NCI-H460 (cell line): Measurements from ENCODE around the gene TM4SF18. TPM values are rescaled to one million over a fixed set of nuclear protein-coding genes. Genes with fewer than 3 reads are reported as not detected.

Source experiments
- DNase-seq: peaks from one replicate; pipeline ENCODE4 v3.0.0-alpha.2; 2016; ENCODE audit warnings: low read depth; ENCODE audit errors: extremely low read depth
- total RNA-seq: library from RNA; depleted of rRNA; stranded (reverse); fragments of >200 nt; shearing (Covaris generic); gene quantifications from 2 replicates; pipeline ENCODE4 v1.2.3, GENCODE V29; 2014; rRNA removed

The TM4SF18 gene
- total RNA-seq, 1 experiment from 2014 or later, result 14.4 TPM

DNA sequence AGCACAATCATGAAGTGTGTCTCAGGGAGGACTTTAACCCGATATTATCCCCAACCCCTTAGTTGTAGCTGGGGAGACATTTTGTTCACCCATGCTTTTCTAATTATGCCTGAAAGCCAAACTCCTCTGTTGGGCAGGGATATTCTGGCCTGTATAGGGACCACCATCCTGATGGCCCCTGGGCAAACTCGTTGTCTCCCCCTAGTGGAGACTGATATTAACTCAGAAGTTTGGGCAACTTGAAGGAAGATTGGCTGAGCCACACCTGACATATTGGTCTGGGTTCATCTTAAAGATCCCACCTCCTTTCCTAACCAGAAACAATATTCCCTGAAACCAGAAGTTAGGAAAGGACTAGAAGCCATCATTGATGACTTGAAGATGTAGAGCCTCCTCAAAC is 42.3 kb downstream of the TM4SF18 start:
- no peak for DNase-seq

DNA sequence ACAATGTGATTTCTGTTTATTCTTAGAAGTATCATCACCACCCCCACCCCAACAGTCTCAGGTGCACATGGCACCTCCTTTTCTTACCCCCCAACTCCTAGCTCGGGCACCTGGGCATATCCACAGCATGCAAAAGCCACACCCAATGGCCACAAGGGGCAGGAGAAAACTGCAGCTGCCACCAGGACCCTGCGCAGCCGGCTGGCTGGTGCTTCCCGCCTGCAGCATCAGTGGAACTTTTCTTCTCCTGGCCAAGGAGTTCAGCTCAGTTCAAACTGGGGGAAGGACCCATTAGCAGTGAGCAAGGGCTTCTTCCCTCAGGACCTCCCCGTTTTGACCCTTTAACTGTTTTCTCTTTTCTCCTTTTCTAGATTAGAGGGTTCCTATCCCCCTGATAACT is 44.8 kb downstream of the TM4SF18 start:
- DNase-seq, result no peak

DNA sequence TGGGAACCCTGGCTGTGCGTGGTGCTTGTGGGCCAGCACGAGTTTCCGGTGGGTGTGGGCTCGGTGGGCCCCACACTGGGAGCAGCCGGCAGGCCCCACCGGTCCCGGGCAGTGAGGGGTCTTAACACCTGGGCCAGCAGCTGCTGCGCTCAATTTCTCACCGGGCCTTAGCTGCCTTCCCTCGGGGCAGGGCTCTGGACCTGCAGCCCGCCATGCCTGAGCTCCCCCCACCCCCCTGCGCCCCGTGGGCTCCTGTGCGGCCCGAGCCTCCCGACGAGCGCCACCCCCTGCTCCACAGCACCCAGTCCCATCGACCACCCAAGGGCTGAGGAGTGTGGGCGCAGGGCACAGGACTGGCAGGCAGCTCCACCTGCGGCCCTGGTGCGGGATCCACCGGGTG is 49.4 kb downstream of the TM4SF18 start:
- no peak for DNase-seq

GRCh38 chr3:149283401-149283800 is 50.0 kb downstream of the TM4SF18 start:
- DNase-seq, result no peak

DNA sequence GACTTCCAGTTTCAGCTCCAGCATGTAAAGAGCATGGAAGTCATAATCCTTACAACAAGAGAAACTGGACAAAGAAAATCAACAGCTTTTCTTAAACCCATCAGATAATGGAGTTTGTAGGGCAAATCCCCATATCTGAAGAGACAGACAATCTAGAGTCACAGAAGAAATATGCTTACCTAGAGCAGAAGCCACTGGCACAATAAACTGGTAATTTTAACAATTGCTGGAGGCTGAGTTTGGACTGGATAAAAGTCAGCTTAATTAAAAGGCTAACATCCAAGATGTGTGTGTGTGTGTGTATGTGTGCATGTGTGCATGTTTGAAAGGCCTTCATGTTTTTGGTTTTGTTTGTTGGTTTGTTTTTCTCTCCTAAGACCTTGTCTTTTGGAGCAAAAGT is 50.6 kb downstream of the TM4SF18 start:
- no peak for DNase-seq

DNA sequence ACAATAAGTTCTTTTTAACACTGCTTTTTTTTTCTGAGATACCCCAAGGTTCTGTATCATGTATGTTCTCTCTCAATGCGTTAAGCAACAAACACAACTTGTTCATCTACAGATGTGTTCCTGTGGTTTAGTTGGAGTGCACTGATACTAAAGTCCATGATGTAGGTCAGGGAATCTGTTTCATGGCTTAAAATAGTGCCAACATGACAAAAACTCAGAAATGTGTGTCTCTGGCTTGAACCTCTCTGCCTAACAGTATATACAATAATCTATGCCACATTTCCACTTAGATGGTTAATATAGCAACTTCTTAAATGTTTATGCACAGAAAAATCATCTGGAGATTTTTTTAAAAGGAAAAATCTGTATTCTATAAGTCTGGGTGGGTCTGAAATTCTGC is 51.1 kb downstream of the TM4SF18 start:
- no peak for DNase-seq

DNA sequence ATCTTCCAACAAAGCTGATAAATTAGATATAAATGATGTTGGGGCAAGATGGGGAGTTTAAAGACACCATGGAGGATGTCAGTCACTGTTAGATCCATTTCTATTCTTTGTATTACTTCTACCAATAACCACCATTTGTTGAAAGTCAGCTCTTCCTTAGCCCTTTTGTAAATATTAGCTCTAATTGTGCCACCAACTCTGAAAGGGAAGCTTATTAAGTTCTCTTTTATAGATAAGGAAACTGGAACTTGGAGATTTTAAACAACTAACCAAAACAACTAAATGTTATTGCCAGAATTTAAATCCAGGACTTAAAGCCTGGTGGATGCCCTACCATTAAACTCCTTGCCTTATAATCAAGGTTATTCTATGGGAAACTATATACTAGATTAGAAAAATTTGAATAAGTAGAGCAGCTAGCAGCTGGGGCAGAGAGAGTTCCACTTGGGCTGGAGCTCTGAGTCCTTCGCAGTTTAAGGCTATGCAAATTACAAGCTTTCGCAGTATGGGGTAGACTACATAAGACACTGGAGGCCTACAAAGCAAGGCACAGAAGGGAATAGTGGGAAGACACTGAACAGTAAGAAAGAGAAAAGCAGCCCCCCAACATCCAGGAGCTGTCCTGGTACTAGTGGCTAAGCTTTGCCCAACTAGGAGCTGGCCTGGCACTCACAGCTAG is 52.6 kb downstream of the TM4SF18 start:
- no peak for DNase-seq

- no peak for DNase-seq
Observed at GRCh38 chr3:149278911-149279310, 54.5 kb downstream of the TM4SF18 start.

- DNase-seq, result peak; percentile 38
Observed at GRCh38 chr3:149277331-149277813, 56.1 kb downstream of the TM4SF18 start.

- no peak for DNase-seq
Observed at GRCh38 chr3:149276619-149277018, 56.8 kb downstream of the TM4SF18 start.

DNA sequence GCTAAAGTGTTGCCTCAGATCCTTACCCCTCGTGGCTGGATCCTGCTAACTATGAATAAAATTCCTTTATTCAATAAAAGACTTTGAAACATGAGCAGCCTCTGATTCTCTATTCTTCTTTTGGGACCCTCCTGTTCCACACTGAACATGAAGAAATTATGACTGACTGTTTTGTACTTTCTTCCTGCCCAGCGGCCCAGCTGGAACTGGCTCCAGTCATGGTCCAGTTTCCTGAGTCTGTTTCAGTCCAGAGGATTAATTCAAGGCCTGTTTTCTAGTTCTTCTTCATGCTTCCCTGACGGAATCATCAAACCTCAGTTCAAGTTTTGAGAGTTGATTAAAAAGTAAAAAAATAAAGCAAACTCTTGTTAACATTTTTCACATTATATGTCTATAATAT is 59.2 kb downstream of the TM4SF18 start:
- DNase-seq, result no peak

GRCh38 chr3:149273096-149273751 is 60.2 kb downstream of the TM4SF18 start:
- DNase-seq, result peak; percentile 80

GRCh38 chr3:149271669-149272068 is 61.8 kb downstream of the TM4SF18 start:
- no peak for DNase-seq

DNA sequence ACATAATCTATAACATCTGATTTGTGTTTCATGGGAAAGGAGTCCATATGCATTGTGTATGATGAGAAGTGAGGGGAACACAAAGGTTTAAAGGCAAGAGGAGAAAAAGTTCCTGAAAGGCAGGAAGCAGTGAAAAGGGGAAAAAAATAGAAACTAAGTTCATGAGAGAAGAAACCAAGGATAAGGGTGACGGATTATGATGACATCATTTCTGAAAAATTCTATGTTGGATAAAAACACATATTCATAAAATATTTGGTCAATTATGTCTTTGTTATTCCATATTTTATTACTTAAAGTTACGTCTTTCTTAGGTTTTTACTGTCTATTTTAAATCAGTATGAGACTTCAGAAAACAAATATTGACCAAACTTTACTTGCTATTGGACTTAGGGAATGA is 63.3 kb downstream of the TM4SF18 start:
- no peak for DNase-seq

DNA sequence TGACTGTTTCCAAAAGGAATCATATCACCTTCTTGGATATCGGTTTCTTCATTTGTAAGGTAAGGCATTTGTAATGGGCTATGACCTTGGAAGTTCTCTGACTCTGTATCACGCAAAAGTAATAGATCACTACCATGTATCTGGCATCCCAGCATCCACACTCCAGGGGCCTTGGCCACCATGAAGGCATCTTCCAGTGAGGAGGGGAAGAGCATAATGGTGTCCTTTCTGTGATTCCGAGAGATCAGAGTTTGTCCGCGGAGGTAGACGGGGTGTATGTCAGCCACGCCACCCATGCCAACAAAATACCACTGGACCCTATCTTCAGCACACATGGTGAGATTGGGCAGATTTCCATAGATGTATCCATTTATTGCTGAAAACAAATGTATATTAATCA is 63.7 kb downstream of the TM4SF18 start:
- no peak for DNase-seq

Other genes starting within 250 kb of the TM4SF18 start
- 50.0 and 50.8 TPM in 2 replicates for gene HLTF, start 247.1 kb downstream of the TM4SF18 start, total RNA-seq
- 17.5 and 17.6 TPM in 2 replicates for gene HPS3, start 204.0 kb downstream of the TM4SF18 start, total RNA-seq
- gene CP, start 111.8 kb downstream of the TM4SF18 start, total RNA-seq, result 6.2 TPM in 2 replicates
- 898 and 928 TPM in 2 replicates for gene TM4SF1, start 44.0 kb upstream of the TM4SF18 start, total RNA-seq
- 0.10 TPM in 1 of 2 replicates, not detected in the other for gene TM4SF4, start 141.1 kb upstream of the TM4SF18 start, total RNA-seq